Neuronal stem cell (in vitro differentiated cells): ENCODE measurements around the gene LSP1.

Experiments
- DNase-seq: peaks from one replicate; pipeline ENCODE4 v3.0.0-alpha.2; 2013; ENCODE audit warnings: low spot score
- H2AFZ ChIP-seq: one replicate; pipeline ENCODE4 v1.6.1; 2013; ENCODE audit warnings: mild to moderate bottlenecking, low read length, inconsistent platforms
- H2AK5ac ChIP-seq: 2 replicates; pipeline ENCODE4 v1.6.1; 2013; ENCODE audit warnings: low read depth, mild to moderate bottlenecking, inconsistent platforms, low read length, moderate library complexity, mixed read lengths
- H2BK120ac ChIP-seq: 2 replicates; pipeline ENCODE4 v1.6.1; 2013; ENCODE audit warnings: low read depth, mild to moderate bottlenecking, inconsistent platforms, low read length, moderate library complexity, mixed read lengths
- H2BK12ac ChIP-seq: one replicate; pipeline ENCODE4 v1.6.1; 2013; ENCODE audit warnings: low read length, inconsistent platforms
- H2BK15ac ChIP-seq: 2 replicates; pipeline ENCODE4 v1.6.1; 2013; ENCODE audit warnings: mild to moderate bottlenecking, low read length, inconsistent platforms, mixed read lengths
- H2BK5ac ChIP-seq: one replicate; pipeline ENCODE4 v1.6.1; 2013; ENCODE audit warnings: inconsistent platforms, mild to moderate bottlenecking, low read length, moderate library complexity
- H3K14ac ChIP-seq: one replicate; pipeline ENCODE4 v1.6.1; 2013; ENCODE audit warnings: low read length, inconsistent platforms
- H3K18ac ChIP-seq: 2 replicates; pipeline ENCODE4 v1.6.1; 2013; ENCODE audit warnings: low read length, inconsistent platforms
- H3K23ac ChIP-seq: 2 replicates; pipeline ENCODE4 v1.6.1; 2013; ENCODE audit warnings: low read depth, mild to moderate bottlenecking, mixed read lengths, low read length, inconsistent platforms; ENCODE audit not compliant: poor library complexity
- H3K27ac ChIP-seq: replicated peaks from 3 replicates; pipeline ENCODE4 v1.5.1; 2013; ENCODE audit warnings: low read length, inconsistent platforms
- H3K27me3 ChIP-seq, 3 experiments: 2 replicates each; pipeline ENCODE4 v1.6.1; 2013; ENCODE audit warnings: low read length in 3 of 3, mild to moderate bottlenecking in 2 of 3, inconsistent platforms in 1 of 3, low read depth in 1 of 3, mixed read lengths in 1 of 3, moderate library complexity in 1 of 3; ENCODE audit not compliant: control insufficient read depth in 3 of 3, insufficient read depth in 3 of 3
- H3K36me3 ChIP-seq, 2 donors: replicated peaks in 1 of 2; 2 replicates each; pipeline ENCODE4 v1.6.1; 2013; ENCODE audit warnings: low read length in 2 of 2; ENCODE audit not compliant: control insufficient read depth in 2 of 2, insufficient read depth in 2 of 2
- H3K4ac ChIP-seq: 2 replicates; pipeline ENCODE4 v1.6.1; 2013; ENCODE audit warnings: inconsistent platforms, mild to moderate bottlenecking, low read length, moderate library complexity
- H3K4me1 ChIP-seq, 2 donors: 1 replicate in 1 of 2; 2 replicates in 1 of 2; pipeline ENCODE4 v1.6.1; 2013; ENCODE audit warnings: low read length in 2 of 2, low read depth in 1 of 2; ENCODE audit not compliant: control insufficient read depth in 2 of 2, insufficient read depth in 1 of 2
- H3K4me2 ChIP-seq: one replicate; pipeline ENCODE4 v1.6.1; 2013; ENCODE audit warnings: mild to moderate bottlenecking, low read length, inconsistent platforms; ENCODE audit not compliant: insufficient read depth, poor library complexity, severe bottlenecking
- H3K4me3 ChIP-seq, 2 donors: 2 replicates each; pipeline ENCODE4 v1.5.1; 2013; ENCODE audit warnings: low read length in 2 of 2, mild to moderate bottlenecking in 2 of 2, inconsistent platforms in 1 of 2, moderate library complexity in 1 of 2
- H3K79me1 ChIP-seq: one replicate; pipeline ENCODE4 v1.6.1; 2013; ENCODE audit warnings: low read depth, mild to moderate bottlenecking, inconsistent platforms, low read length, moderate library complexity
- H3K9ac ChIP-seq: one replicate; pipeline ENCODE4 v1.6.1; 2013; ENCODE audit warnings: mild to moderate bottlenecking, low read depth, low read length, inconsistent platforms; ENCODE audit not compliant: poor library complexity
- H3K9me3 ChIP-seq, 2 donors: replicated peaks in 1 of 2; 2 replicates each; pipeline versions ENCODE3 to v1.6.1; 2013; ENCODE audit warnings: low read length in 2 of 2, mild to moderate bottlenecking in 2 of 2, inconsistent platforms in 1 of 2, low read depth in 1 of 2, mixed read lengths in 1 of 2, moderate library complexity in 1 of 2; ENCODE audit not compliant: control insufficient read depth in 2 of 2, insufficient read depth in 1 of 2
- H4K8ac ChIP-seq: one replicate; pipeline ENCODE4 v1.6.1; 2013; ENCODE audit warnings: low read depth, mild to moderate bottlenecking, inconsistent platforms, low read length, moderate library complexity
- H4K91ac ChIP-seq: one replicate; pipeline ENCODE4 v1.6.1; 2013; ENCODE audit warnings: low read length, low read depth, mild to moderate bottlenecking, inconsistent platforms; ENCODE audit not compliant: poor library complexity
- WGBS, 2 donors: extraction: QIAGEN DNeasy Blood & Tissue Kit; methylation state at CpG; one replicate each; pipeline ENCODE4 v1.1.7; 2013; ENCODE audit warnings: missing lambda C conversion rate in 2 of 2, mixed read lengths in 1 of 2; ENCODE audit not compliant: insufficient read length in 2 of 2, insufficient replicate concordance in 1 of 2; ENCODE audit errors: extremely low coverage in 2 of 2; 5-methylcytosine and 5-hydroxymethylcytosine counted together

Gene LSP1

GRCh38 chr11:1889224-1889930, 36.5 kb downstream of the LSP1 start:
- Histone ChIP-seq H4K91ac (no peak overlapping the region), H2BK5ac (peak overlapping the region; percentile 24), H3K14ac (peak overlapping the region; percentile 89), H3K79me1 (no peaks in the 10 kb centered on the region), H4K8ac (no peak overlapping the region), H3K4me1 (no peaks in the 10 kb centered on the region), H3K36me3 (no peaks in the 10 kb centered on the region), H3K9ac (no peak overlapping the region), H3K27ac (no peak overlapping the region), H3K27me3 (peaks cover 0 to 25% (median 5%) of the 10 kb centered on the region in 3 experiments), H2BK15ac (no peak overlapping the region), H3K18ac (peak overlapping the region; percentile 48), H3K4me3 (no peak overlapping the region), H3K4me2 (no peak overlapping the region), H2AFZ (no peak overlapping the region), H2AK5ac (peak overlapping the region; percentile 97), H2BK120ac (no peak overlapping the region), H2BK12ac (no peak overlapping the region), H3K4ac (no peak overlapping the region), H3K23ac (no peak overlapping the region), H3K9me3 (no peaks in the 10 kb centered on the region)
- WGBS, 2 donors: no CpG with 5 or more reads among the region's 34 CpGs
- no peak for DNase-seq

- H3K4me3 ChIP-seq: no peak overlapping the region
- H3K36me3 ChIP-seq: no peaks in the 10 kb centered on the region
- H3K14ac ChIP-seq: peak overlapping the region; percentile 89
- no peak overlapping the region for H2AFZ ChIP-seq
- H3K18ac ChIP-seq: peak overlapping the region; percentile 76
- peaks cover 0 to 25% (median 5%) of the 10 kb centered on the region in 3 experiments for H3K27me3 ChIP-seq
- H3K27ac ChIP-seq: no peak overlapping the region
- H2AK5ac ChIP-seq: peak overlapping the region; percentile 97
- WGBS, 2 donors: no CpG with 5 or more reads among the region's 33 CpGs
- peak overlapping the region; percentile 90 for H2BK12ac ChIP-seq
- no peak for DNase-seq
- peak overlapping the region; percentile 81 for H2BK15ac ChIP-seq
- H3K23ac ChIP-seq: peak overlapping the region; percentile 89
- no peak overlapping the region for H2BK120ac ChIP-seq
- no peak overlapping the region for H3K4me2 ChIP-seq
- H4K91ac ChIP-seq: peak overlapping the region; percentile 72
- H2BK5ac ChIP-seq: peak overlapping the region; percentile 93
- no peaks in the 10 kb centered on the region for H3K4me1 ChIP-seq
- no peak overlapping the region for H4K8ac ChIP-seq
- no peak overlapping the region for H3K4ac ChIP-seq
- H3K9ac ChIP-seq: peak overlapping the region; percentile 60
- H3K9me3 ChIP-seq: no peaks in the 10 kb centered on the region
- no peaks in the 10 kb centered on the region for H3K79me1 ChIP-seq
Observed at GRCh38 chr11:1889941-1890855, 37.3 kb downstream of the LSP1 start.

- H2BK12ac ChIP-seq: peak overlapping the region; percentile 90
- H3K9ac ChIP-seq: peak overlapping the region; percentile 60
- no CpG with 5 or more reads among the region's 34 CpGs for WGBS, 2 donors
- H2BK15ac ChIP-seq: peak overlapping the region; percentile 89
- H3K4me1 ChIP-seq: no peaks in the 10 kb centered on the region
- peak overlapping the region; percentile 43 for H4K8ac ChIP-seq
- peak overlapping the region; percentile 84 for H3K4ac ChIP-seq
- H2AK5ac ChIP-seq: peak overlapping the region; percentile 97
- no peaks in the 10 kb centered on the region for H3K9me3 ChIP-seq
- H3K4me2 ChIP-seq: no peak overlapping the region
- peak overlapping the region; percentile 93 for H2BK5ac ChIP-seq
- H3K27me3 ChIP-seq: peaks cover 0 to 19% (median 0%) of the 10 kb centered on the region in 3 experiments
- H3K18ac ChIP-seq: peak overlapping the region; percentile 76
- no peaks in the 10 kb centered on the region for H3K79me1 ChIP-seq
- DNase-seq: no peak
- H2AFZ ChIP-seq: no peak overlapping the region
- H2BK120ac ChIP-seq: no peak overlapping the region
- no peak overlapping the region for H3K27ac ChIP-seq
- H3K14ac ChIP-seq: peak overlapping the region; percentile 89
- no peaks in the 10 kb centered on the region for H3K36me3 ChIP-seq
- H3K4me3 ChIP-seq: peak overlapping the region in 1 of 2 donors; percentile 6
- no peak overlapping the region for H4K91ac ChIP-seq
- H3K23ac ChIP-seq: peak overlapping the region; percentile 89
Observed at GRCh38 chr11:1890856-1891830, 38.3 kb downstream of the LSP1 start.
